Gastrocnemius medialis (tissue), 4 donors: ENCODE data around the gene TMC3. TPM values are rescaled to one million over a fixed set of nuclear protein-coding genes. Genes with fewer than 3 reads are reported as not detected.
"Not testable (repeated sequence)": the region's sequence is repeated elsewhere in the genome, so short reads cannot be mapped to it uniquely, and the experiment has no call there.

ENCODE experiments used
- ATAC-seq, 2 donors: fragments of 150-250 bp; one replicate each; pipeline ENCODE4 v1.9.1; 2016
- DNase-seq, 2 donors: peaks; one replicate each; pipeline ENCODE4 v3.0.0-alpha.2; 2019
- H3K27ac ChIP-seq, 4 donors: fragments of 200-600 bp; sonication (generic); 1 replicate in 1 of 4; 2 replicates in 3 of 4; pipeline ENCODE4 v1.5.1; 2016 to 2018; ENCODE audit warnings: mild to moderate bottlenecking in 2 of 4, moderate library complexity in 1 of 4
- H3K27me3 ChIP-seq, 3 donors: fragments of 200-600 bp; sonication (generic) in 2 of 3; 1 replicate in 1 of 3; 2 replicates in 2 of 3; pipeline versions ENCODE4 v1.5.1 to v1.6.0; 2016 to 2019; ENCODE audit warnings: mild to moderate bottlenecking in 1 of 3, moderate library complexity in 1 of 3
- H3K36me3 ChIP-seq, 2 donors: fragments of 200-600 bp; sonication (generic) in 1 of 2; one replicate each; pipeline ENCODE4 v1.5.1; 2017 to 2018
- H3K4me1 ChIP-seq, 2 donors: fragments of 200-600 bp; sonication (generic) in 1 of 2; one replicate each; pipeline ENCODE4 v1.5.1; 2016 to 2017; ENCODE audit warnings: mild to moderate bottlenecking in 2 of 2
- H3K4me3 ChIP-seq, 4 donors: fragments of 200-600 bp; sonication (generic) in 3 of 4; 1 replicate in 1 of 4; 2 replicates in 3 of 4; pipeline ENCODE4 v1.5.1; 2016 to 2019; ENCODE audit warnings: mild to moderate bottlenecking in 2 of 4
- H3K9me3 ChIP-seq, 3 donors: fragments of 200-600 bp; sonication (generic) in 2 of 3; 1 replicate in 1 of 3; 2 replicates in 2 of 3; pipeline ENCODE4 v1.5.1; 2016 to 2019
- CTCF ChIP-seq, 5 experiments: fragments of 450-650 bp in 3 of 5; fragments of 200-600 bp in 2 of 5; sonication (generic) in 2 of 5; IDR thresholded peaks in 4 of 5; conservative IDR thresholded peaks in 1 of 5; 1 replicate in 4 of 5; 2 replicates in 1 of 5; pipeline ENCODE4 v1.5.1; 2016 to 2019; ENCODE audit warnings: antibody characterized with exemption in 5 of 5, mild to moderate bottlenecking in 3 of 5, moderate library complexity in 3 of 5
- POLR2A ChIP-seq, 2 donors: fragments of 450-650 bp; IDR thresholded peaks; one replicate each; pipeline ENCODE4 v1.6.1; 2017; ENCODE audit warnings: antibody characterized with exemption in 2 of 2, mild to moderate bottlenecking in 2 of 2, moderate library complexity in 2 of 2
- in situ Hi-C, 4 donors: fragments of 200-750 bp; cut with MboI; loops; one replicate each; pipeline versions ENCODE4 v1.15.0 to v1.8.0; 2017; ENCODE audit warnings: low sequenced_read_pairs in 4 of 4
- intact Hi-C: fragments of 100-400 bp; cut with DNase I; formaldehyde crosslinking; loops from one replicate; pipeline ENCODE4 v1.15.1; 2023; ENCODE audit warnings: low total_unique reads
- total RNA-seq, 4 donors: library from RNA; depleted of rRNA; stranded (reverse); fragments of >200 nt; gene quantifications; one replicate each; pipeline versions ENCODE4 v1.1.0 to v1.2.3, GENCODE V29; 2016

TMC3 gene
- total RNA-seq, 4 donors from 2014 or later: not detected

GRCh38 chr15:81334768-81335435, 39.1 kb downstream of the TMC3 start:
- DNase-seq (no peak), ATAC-seq (no peak)
- H3K4me3 ChIP-seq: no peak overlapping the region
- H3K36me3 ChIP-seq: no peaks in the 10 kb centered on the region
- H3K4me1 ChIP-seq: peaks cover 0 to 6% of the 10 kb centered on the region in 2 donors
- no peaks in the 10 kb centered on the region for H3K9me3 ChIP-seq
- in situ Hi-C loops (loop anchor here in 1 of 4 donors (10.0 kb wide), 1 partner anchor 60 kb away; no protein-coding TSS in a partner anchor), intact Hi-C loops (loop anchor here (5.0 kb wide), 1 partner anchor 58 kb away; no protein-coding TSS in a partner anchor)
- no peaks in the 10 kb centered on the region for H3K27me3 ChIP-seq
- TF ChIP-seq POLR2A (IDR thresholded peaks at IDR 0.05) (no peak), CTCF (IDR thresholded peaks at IDR 0.05 in 4 of 5, conservative IDR thresholded peaks at IDR 0.05 in 1 of 5) (no peak)
- no peak overlapping the region for H3K27ac ChIP-seq

- in situ Hi-C loops (loop anchor here in 1 of 4 donors (10.0 kb wide), 1 partner anchor 59 kb away; no protein-coding TSS in a partner anchor), intact Hi-C loops (no loop called here)
- H3K36me3 ChIP-seq: no peaks in the 10 kb centered on the region
- DNase-seq: no peak
- no peak for ATAC-seq
- no peaks in the 10 kb centered on the region for H3K9me3 ChIP-seq
- no peak overlapping the region for H3K4me3 ChIP-seq
- no peaks in the 10 kb centered on the region for H3K27me3 ChIP-seq
- H3K4me1 ChIP-seq: peaks cover 0 to 5% of the 10 kb centered on the region in 2 donors
- TF ChIP-seq CTCF (IDR thresholded peaks at IDR 0.05 in 4 of 5, conservative IDR thresholded peaks at IDR 0.05 in 1 of 5) (no peak), POLR2A (IDR thresholded peaks at IDR 0.05) (no peak)
- no peak overlapping the region for H3K27ac ChIP-seq
Observed at GRCh38 chr15:81333363-81333762, 40.6 kb downstream of the TMC3 start.

- H3K4me3 ChIP-seq: no peak overlapping the region
- no peak overlapping the region for H3K27ac ChIP-seq
- no peaks in the 10 kb centered on the region for H3K36me3 ChIP-seq
- intact Hi-C loops (no loop called here), in situ Hi-C loops (loop anchor here in 1 of 4 donors (10.0 kb wide), 1 partner anchor 58 kb away; no protein-coding TSS in a partner anchor)
- H3K4me1 ChIP-seq: no peaks in the 10 kb centered on the region
- DNase-seq: no peak
- no peak for TF ChIP-seq CTCF (IDR thresholded peaks at IDR 0.05 in 4 of 5, conservative IDR thresholded peaks at IDR 0.05 in 1 of 5)
- TF ChIP-seq POLR2A (IDR thresholded peaks at IDR 0.05): no peak
- no peaks in the 10 kb centered on the region for H3K9me3 ChIP-seq
- ATAC-seq: no peak
- no peaks in the 10 kb centered on the region for H3K27me3 ChIP-seq
Observed at GRCh38 chr15:81332326-81332725, 41.7 kb downstream of the TMC3 start.

- Histone ChIP-seq H3K36me3 (no peaks in the 10 kb centered on the region), H3K9me3 (no peaks in the 10 kb centered on the region), H3K27me3 (no peaks in the 10 kb centered on the region), H3K4me3 (no peak overlapping the region), H3K27ac (no peak overlapping the region), H3K4me1 (no peaks in the 10 kb centered on the region)
- intact Hi-C loops (no loop called here), in situ Hi-C loops (loop anchor here in 1 of 4 donors (10.0 kb wide), 1 partner anchor 57 kb away; no protein-coding TSS in a partner anchor)
- no peak for DNase-seq
- TF ChIP-seq CTCF (IDR thresholded peaks at IDR 0.05 in 4 of 5, conservative IDR thresholded peaks at IDR 0.05 in 1 of 5) (no peak), POLR2A (IDR thresholded peaks at IDR 0.05) (no peak)
- ATAC-seq: no peak
Observed at GRCh38 chr15:81331600-81331999, 42.4 kb downstream of the TMC3 start.

GRCh38 chr15:81331141-81331540, 42.9 kb downstream of the TMC3 start:
- H3K9me3 ChIP-seq, ATAC-seq, H3K4me1 ChIP-seq, intact Hi-C loops, DNase-seq, H3K27ac ChIP-seq, H3K27me3 ChIP-seq, H3K36me3 ChIP-seq, H3K4me3 ChIP-seq: not testable (repeated sequence)
- in situ Hi-C loops: loop anchor here in 1 of 4 donors (10.0 kb wide), 1 partner anchor 56 kb away; no protein-coding TSS in a partner anchor
